Vagina (tissue), 2 donors: ENCODE data around the gene ADGRL1.

Experiments used
- POLR2A ChIP-seq, 2 donors: fragments of 450-650 bp; IDR thresholded peaks; one replicate each; pipeline ENCODE4 v1.6.1; 2017; ENCODE audit warnings: antibody characterized with exemption in 2 of 2, mild to moderate bottlenecking in 2 of 2, moderate library complexity in 2 of 2
- TF ChIP-seq, protein P1 (sequence below), 3 experiments: fragments of 450-650 bp in 2 of 3; fragments of 200-600 bp in 1 of 3; sonication (generic) in 1 of 3; IDR thresholded peaks; one replicate each; pipeline ENCODE4 v1.5.1; 2017 to 2019; ENCODE audit warnings: antibody characterized with exemption in 3 of 3, mild to moderate bottlenecking in 2 of 3, moderate library complexity in 2 of 3

DNA sequence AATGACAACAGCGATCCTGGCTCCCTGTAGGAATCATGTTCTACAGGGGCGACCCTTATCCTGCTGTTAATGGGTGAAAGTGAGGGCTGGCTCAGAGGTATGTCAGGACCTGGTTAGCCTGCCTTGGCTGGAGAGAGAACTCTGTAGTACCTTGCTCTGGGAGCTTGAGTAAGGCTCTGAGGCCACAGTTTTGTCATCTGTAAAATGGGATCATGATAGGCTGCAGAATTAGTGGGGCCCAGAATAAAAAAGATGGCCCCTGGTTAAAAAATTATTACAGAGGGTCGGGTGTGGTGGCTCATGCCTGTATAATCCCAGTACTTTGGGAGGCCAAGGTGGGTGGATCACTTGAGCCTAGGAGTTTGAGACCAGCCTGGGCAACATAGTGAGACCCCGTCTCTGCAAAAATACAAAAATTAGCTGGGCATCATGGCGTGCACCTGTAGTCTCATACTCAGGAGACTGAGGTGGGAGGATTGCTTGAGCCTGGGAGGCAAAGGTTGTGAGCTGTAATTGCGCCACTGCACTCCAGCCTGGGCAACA is 104.9 kb downstream of the ADGRL1 start:
- TF ChIP-seq, protein P1, sequence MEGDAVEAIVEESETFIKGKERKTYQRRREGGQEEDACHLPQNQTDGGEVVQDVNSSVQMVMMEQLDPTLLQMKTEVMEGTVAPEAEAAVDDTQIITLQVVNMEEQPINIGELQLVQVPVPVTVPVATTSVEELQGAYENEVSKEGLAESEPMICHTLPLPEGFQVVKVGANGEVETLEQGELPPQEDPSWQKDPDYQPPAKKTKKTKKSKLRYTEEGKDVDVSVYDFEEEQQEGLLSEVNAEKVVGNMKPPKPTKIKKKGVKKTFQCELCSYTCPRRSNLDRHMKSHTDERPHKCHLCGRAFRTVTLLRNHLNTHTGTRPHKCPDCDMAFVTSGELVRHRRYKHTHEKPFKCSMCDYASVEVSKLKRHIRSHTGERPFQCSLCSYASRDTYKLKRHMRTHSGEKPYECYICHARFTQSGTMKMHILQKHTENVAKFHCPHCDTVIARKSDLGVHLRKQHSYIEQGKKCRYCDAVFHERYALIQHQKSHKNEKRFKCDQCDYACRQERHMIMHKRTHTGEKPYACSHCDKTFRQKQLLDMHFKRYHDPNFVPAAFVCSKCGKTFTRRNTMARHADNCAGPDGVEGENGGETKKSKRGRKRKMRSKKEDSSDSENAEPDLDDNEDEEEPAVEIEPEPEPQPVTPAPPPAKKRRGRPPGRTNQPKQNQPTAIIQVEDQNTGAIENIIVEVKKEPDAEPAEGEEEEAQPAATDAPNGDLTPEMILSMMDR (IDR thresholded peaks at IDR 0.05): no peak
- TF ChIP-seq POLR2A (IDR thresholded peaks at IDR 0.05): no peak
